A549 (cell line): ENCODE results near the gene C6orf163. TPM values are rescaled to one million over a fixed set of nuclear protein-coding genes. Genes with fewer than 3 reads are reported as not detected.
"Not testable (repeated sequence)": the region's sequence is repeated elsewhere in the genome, so short reads cannot be mapped to it uniquely, and the experiment has no call there.

Experiments used
- ATAC-seq, 2 experiments: fragments of 200-7000 bp in 1 of 2; fragments of >200 bp in 1 of 2; cut with Nextera tagmentation in 1 of 2; cut with Tn5 transposase in 1 of 2; 3 replicates each; pipeline versions ENCODE4 v1.8.0 to v1.9.1; 2018 to 2020; ENCODE audit warnings: mild to moderate bottlenecking in 1 of 2, moderate library complexity in 1 of 2
- CTCF ChIA-PET: fragments of 300-600 bp; sonication (Branson Sonifier 250); formaldehyde crosslinking; extraction: SDS; loops from one replicate; lab custom pipeline; 2021; ENCODE audit warnings: antibody characterized with exemption, inconsistent platforms; lab: Yijun Ruan, JAX
- POLR2A ChIA-PET: fragments of 350-600 bp; formaldehyde crosslinking; extraction: SDS; loops from one replicate; lab custom pipeline; 2021; ENCODE audit warnings: antibody characterized with exemption, inconsistent platforms; lab: Yijun Ruan, JAX
- DNase-seq, 2 experiments: peaks; one replicate each; pipeline versions ENCODE4 v3.0.0 to v3.0.0-alpha.2; 2011 to 2016; ENCODE audit warnings: low read depth in 1 of 2, low spot score in 1 of 2
- FAIRE-seq: peaks from 2 replicates; lab custom pipeline; 2011; peaks lifted over from hg19 to GRCh38; lab: Jason Lieb, UNC
- H3K27ac ChIP-seq, 2 experiments: fragments of >200 bp; sonication (Bioruptor Twin); formaldehyde crosslinking; 3 replicates each; pipeline ENCODE4 v1.5.1; 2016 to 2017
- H3K4me1 ChIP-seq: fragments of >200 bp; sonication (Bioruptor Twin); formaldehyde crosslinking; 3 replicates; pipeline ENCODE4 v1.6.1; 2016
- H3K4me2 ChIP-seq: fragments of >200 bp; sonication (Bioruptor Twin); formaldehyde crosslinking; 3 replicates; pipeline ENCODE4 v1.6.1; 2016
- H3K4me3 ChIP-seq: fragments of >200 bp; sonication (Bioruptor Twin); formaldehyde crosslinking; 3 replicates; pipeline ENCODE4 v1.5.1; 2016
- H3K9me3 ChIP-seq: fragments of >200 bp; sonication (Bioruptor Twin); formaldehyde crosslinking; 3 replicates; pipeline ENCODE4 v1.6.1; 2016
- BCL3 ChIP-seq: fragments of >200 bp; sonication (Bioruptor Twin); formaldehyde crosslinking; IDR thresholded peaks from 3 replicates; pipeline ENCODE4 v1.6.1; 2016
- CBX2 ChIP-seq: fragments of 200-600 bp; sonication (generic); IDR thresholded peaks from 2 replicates; pipeline ENCODE4 v1.6.1; 2016; ENCODE audit warnings: low read depth, mild to moderate bottlenecking, borderline replicate concordance
- CHD4 ChIP-seq: fragments of 200-600 bp; sonication (generic); IDR thresholded peaks from 2 replicates; pipeline ENCODE4 v1.6.1; 2016; ENCODE audit warnings: antibody characterized with exemption, mild to moderate bottlenecking, borderline replicate concordance
- ESRRA ChIP-seq: fragments of 150-350 bp; IDR thresholded peaks from 2 replicates; pipeline ENCODE4 v1.6.1; 2014; ENCODE audit warnings: mild to moderate bottlenecking, low read length, borderline replicate concordance
- HEYL ChIP-seq: fragments of 250-450 bp; sonication (Bioruptor Pico); IDR thresholded peaks from 2 replicates; pipeline ENCODE4 v1.8.0; 2021; ENCODE audit warnings: mild to moderate bottlenecking, moderate library complexity
- HOXB13 ChIP-seq: fragments of 250-450 bp; sonication (Bioruptor Pico); IDR thresholded peaks from 2 replicates; pipeline ENCODE4 v1.5.0; 2020; ENCODE audit warnings: low read depth, mild to moderate bottlenecking, moderate library complexity
- JUN ChIP-seq, 2 experiments: fragments of >200 bp; sonication (Bioruptor Twin); formaldehyde crosslinking; IDR thresholded peaks; 2 replicates in 1 of 2; 3 replicates in 1 of 2; pipeline ENCODE4 v1.6.1; 2016 to 2017
- KDM1A ChIP-seq: fragments of 200-600 bp; sonication (generic); IDR thresholded peaks from 2 replicates; pipeline ENCODE4 v1.6.1; 2016; ENCODE audit warnings: low read depth, mild to moderate bottlenecking
- MAX ChIP-seq: IDR thresholded peaks from 2 replicates; pipeline ENCODE4 v1.6.1; 2012
- NR3C1 ChIP-seq: fragments of >200 bp; sonication (Bioruptor Twin); formaldehyde crosslinking; IDR thresholded peaks from 3 replicates; pipeline ENCODE4 v1.6.1; 2017
- PHF8 ChIP-seq: fragments of 200-600 bp; sonication (generic); IDR thresholded peaks from 2 replicates; pipeline ENCODE4 v1.6.1; 2016; ENCODE audit warnings: low read depth, mild to moderate bottlenecking, antibody characterized with exemption, moderate library complexity, borderline replicate concordance
- POLR2A ChIP-seq: IDR thresholded peaks from 2 replicates; pipeline ENCODE4 v1.6.1; 2012; ENCODE audit warnings: mild to moderate bottlenecking, low read length
- RAD21 ChIP-seq, 2 experiments: fragments of >200 bp in 1 of 2; sonication (Bioruptor Twin) in 1 of 2; formaldehyde crosslinking in 1 of 2; IDR thresholded peaks in 1 of 2; conservative IDR thresholded peaks in 1 of 2; 2 replicates in 1 of 2; 3 replicates in 1 of 2; pipeline ENCODE4 v1.6.1; 2012 to 2018; ENCODE audit warnings: inconsistent platforms in 1 of 2
- RARB ChIP-seq: fragments of 250-450 bp; sonication (Bioruptor Pico); IDR thresholded peaks from 2 replicates; pipeline ENCODE4 v1.8.0; 2021; ENCODE audit warnings: mild to moderate bottlenecking, moderate library complexity
- REST ChIP-seq: fragments of 200-600 bp; sonication (generic); IDR thresholded peaks from 2 replicates; pipeline ENCODE4 v1.6.1; 2016; ENCODE audit warnings: antibody characterized with exemption, mild to moderate bottlenecking, moderate library complexity
- SMC3 ChIP-seq: fragments of >200 bp; sonication (Bioruptor Twin); formaldehyde crosslinking; IDR thresholded peaks from 3 replicates; pipeline ENCODE4 v1.6.1; 2018; ENCODE audit warnings: inconsistent platforms
- TP53 ChIP-seq: fragments of 250-450 bp; sonication (Bioruptor Pico); IDR thresholded peaks from 2 replicates; pipeline ENCODE4 v1.5.0; 2021; ENCODE audit warnings: mild to moderate bottlenecking, moderate library complexity
- USF2 ChIP-seq: fragments of 450-650 bp; IDR thresholded peaks from 2 replicates; pipeline ENCODE4 v1.6.1; 2014; ENCODE audit warnings: antibody characterized with exemption
- ZC3H11A ChIP-seq: fragments of 450-650 bp; IDR thresholded peaks from 2 replicates; pipeline ENCODE4 v1.6.1; 2014; ENCODE audit warnings: antibody characterized with exemption, mild to moderate bottlenecking
- ZFP36 ChIP-seq: fragments of 450-650 bp; IDR thresholded peaks from 2 replicates; pipeline ENCODE4 v1.6.1; 2014; ENCODE audit warnings: borderline replicate concordance; ENCODE audit not compliant: partially characterized antibody
- WGBS: methylation state at CpG from one replicate; pipeline ENCODE4 v1.1.6; 2017; ENCODE audit errors: missing lambda C conversion rate; 5-methylcytosine and 5-hydroxymethylcytosine counted together
- polyA plus RNA-seq, 4 experiments: library from polyadenylated mRNA; depleted of rRNA in 3 of 4; stranded (reverse); fragments of >200 nt; fragmentation: RNase III in 1 of 4; extraction: RNeasy Plus Mini Kit Qiagen cat#74134 plus additional on column Dnase treatment in 1 of 4; gene quantifications; 2 replicates in 3 of 4; 3 replicates in 1 of 4; pipeline ENCODE4 v1.2.3, GENCODE V29; 2011 to 2017
- TF ChIP-seq, protein P1 (sequence below): fragments of >200 bp; sonication (Bioruptor Twin); formaldehyde crosslinking; IDR thresholded peaks from 3 replicates; pipeline ENCODE4 v1.5.1; 2016
- TF ChIP-seq, protein P2 (sequence below): IDR thresholded peaks from 2 replicates; pipeline ENCODE4 v1.6.1; 2012

C6orf163 gene
- polyA plus RNA-seq, 2 of the 4 experiments (the other 2 are of a cell fraction): 0.39 to 0.44 TPM

DNA sequence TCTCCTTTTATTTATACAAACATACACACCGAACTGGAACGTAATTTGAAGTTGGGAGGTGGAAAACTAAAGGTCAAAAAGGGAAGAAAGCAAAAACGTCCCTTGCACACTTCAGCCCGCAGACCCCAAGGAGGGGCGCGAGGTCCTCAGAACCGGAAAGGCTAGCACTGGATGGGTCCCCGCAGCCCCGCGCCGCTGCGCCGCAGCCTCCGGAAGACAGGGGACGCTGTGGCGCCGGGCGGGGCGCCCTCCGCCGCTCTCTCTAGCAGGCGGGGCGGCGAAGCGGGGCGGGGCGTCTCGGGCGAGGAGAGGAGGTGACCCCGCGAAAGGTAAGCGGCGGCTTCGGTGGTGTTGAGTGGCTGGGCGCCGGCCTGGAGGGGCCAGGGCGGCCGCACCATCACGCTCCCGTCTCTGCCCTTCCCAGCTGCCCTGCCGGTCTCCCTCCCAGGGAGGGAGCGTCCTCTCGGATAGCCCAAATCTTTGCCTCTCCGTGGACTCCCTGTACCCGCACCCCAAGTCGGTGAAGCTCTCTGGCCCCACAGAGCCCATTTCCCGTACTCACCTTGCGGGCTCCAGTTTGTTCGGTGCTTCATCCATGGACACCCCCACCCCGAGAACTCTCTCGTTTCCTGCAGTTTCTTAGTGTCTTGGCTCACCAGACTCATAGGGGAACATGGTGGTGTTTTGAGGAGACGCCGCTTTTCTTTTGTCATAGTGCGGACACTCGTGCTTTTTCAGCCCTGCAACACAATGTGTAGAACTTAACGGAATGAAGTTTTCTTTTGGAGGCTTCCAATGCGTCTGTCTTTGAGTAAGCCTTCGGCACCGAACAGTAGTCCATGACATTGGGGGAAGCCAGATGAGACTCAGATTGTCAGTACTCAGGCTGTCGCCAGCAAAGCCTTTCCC, 22.1 kb upstream of the C6orf163 start, which contains the start of gene SMIM8:
SMIM8 (plus strand) TSS at position 285 of the 909 bp plus-strand sequence. CDS start 14,444 bp downstream, outside the sequence.
- no peak for FAIRE-seq
- Histone ChIP-seq H3K4me2 (peak within 1 kb of the TSS; percentile 58), H3K4me1 (no peaks in the 10 kb centered on the region), H3K27ac (peak within 1 kb of the TSS; percentile 73 to 94), H3K9me3 (no peaks in the 10 kb centered on the region), H3K4me3 (peak within 1 kb of the TSS; percentile 72)
- 8% methylated on average over 25 of the region's 60 CpGs for WGBS
- TF ChIP-seq PHF8 (0 out of 2 replicates have a peak, but pooled peaks have one; percentile 30), ZC3H11A (no peak), CHD4 (no peak), ESRRA (no peak), BCL3 (0 out of 3 replicates have a peak, but pooled peaks have one; percentile 47), HEYL (CRISPR knock-in tag) (no peak), NR3C1 (no peak), REST (no peak), HOXB13 (no peak), JUN (IDR thresholded peaks at IDR 0.05) (peak in 1 of 2 experiments; percentile 66; a peak in 2 of 5 replicates), TP53 (CRISPR knock-in tag) (no peak), MAX (peak; percentile 43; the same call in 1 of the 2 replicates), SMC3 (no peak), RAD21 (conservative IDR thresholded peaks at IDR 0.05 in 1 of 2, IDR thresholded peaks at IDR 0.05 in 1 of 2) (peak in 1 of 2 experiments; percentile 14; a peak in 1 of 5 replicates), RARB (CRISPR knock-in tag) (no peak), CBX2 (no peak), POLR2A (peak; percentile 76), USF2 (no peak), KDM1A (no peak), ZFP36 (no peak)
- TF ChIP-seq, protein P1, sequence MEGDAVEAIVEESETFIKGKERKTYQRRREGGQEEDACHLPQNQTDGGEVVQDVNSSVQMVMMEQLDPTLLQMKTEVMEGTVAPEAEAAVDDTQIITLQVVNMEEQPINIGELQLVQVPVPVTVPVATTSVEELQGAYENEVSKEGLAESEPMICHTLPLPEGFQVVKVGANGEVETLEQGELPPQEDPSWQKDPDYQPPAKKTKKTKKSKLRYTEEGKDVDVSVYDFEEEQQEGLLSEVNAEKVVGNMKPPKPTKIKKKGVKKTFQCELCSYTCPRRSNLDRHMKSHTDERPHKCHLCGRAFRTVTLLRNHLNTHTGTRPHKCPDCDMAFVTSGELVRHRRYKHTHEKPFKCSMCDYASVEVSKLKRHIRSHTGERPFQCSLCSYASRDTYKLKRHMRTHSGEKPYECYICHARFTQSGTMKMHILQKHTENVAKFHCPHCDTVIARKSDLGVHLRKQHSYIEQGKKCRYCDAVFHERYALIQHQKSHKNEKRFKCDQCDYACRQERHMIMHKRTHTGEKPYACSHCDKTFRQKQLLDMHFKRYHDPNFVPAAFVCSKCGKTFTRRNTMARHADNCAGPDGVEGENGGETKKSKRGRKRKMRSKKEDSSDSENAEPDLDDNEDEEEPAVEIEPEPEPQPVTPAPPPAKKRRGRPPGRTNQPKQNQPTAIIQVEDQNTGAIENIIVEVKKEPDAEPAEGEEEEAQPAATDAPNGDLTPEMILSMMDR: peak; percentile 84
- TF ChIP-seq, protein P2, sequence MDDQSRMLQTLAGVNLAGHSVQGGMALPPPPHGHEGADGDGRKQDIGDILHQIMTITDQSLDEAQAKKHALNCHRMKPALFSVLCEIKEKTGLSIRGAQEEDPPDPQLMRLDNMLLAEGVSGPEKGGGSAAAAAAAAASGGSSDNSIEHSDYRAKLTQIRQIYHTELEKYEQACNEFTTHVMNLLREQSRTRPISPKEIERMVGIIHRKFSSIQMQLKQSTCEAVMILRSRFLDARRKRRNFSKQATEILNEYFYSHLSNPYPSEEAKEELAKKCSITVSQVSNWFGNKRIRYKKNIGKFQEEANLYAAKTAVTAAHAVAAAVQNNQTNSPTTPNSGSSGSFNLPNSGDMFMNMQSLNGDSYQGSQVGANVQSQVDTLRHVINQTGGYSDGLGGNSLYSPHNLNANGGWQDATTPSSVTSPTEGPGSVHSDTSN: no peak
- TF ChIP-seq, all 56 proteins: peak for 7
- DNase-seq (peak; percentile 64 to 76), ATAC-seq (peak; percentile 97 to 100)
- ChIA-PET CTCF (interaction anchor here (0.7 to 1.6 kb wide), 6 partner anchors 9 to 384 kb away, joined by 3 to 7 read pairs (median 4); no protein-coding TSS in a partner anchor), POLR2A (no interaction called here)

DNA sequence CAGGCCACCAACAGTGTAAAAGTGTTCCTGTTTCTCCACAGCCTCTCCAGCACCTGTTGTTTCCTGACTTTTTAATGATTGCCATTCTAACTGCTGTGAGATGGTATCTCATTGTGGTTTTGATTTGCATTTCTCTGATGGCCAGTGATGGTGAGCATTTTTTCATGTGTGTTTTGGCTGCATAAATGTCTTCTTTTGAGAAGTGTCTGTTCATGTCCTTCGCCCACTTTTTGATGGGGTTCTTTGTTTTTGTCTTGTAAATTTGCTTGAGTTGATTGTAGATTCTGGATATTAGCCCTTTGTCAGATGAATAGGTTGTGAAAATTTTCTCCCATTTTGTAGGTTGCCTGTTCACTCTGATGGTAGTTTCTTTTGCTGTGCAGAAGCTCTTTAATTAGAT, 20.7 kb upstream of the C6orf163 start:
- POLR2A ChIA-PET, CTCF ChIA-PET, H3K4me1 ChIP-seq, H3K9me3 ChIP-seq, FAIRE-seq, DNase-seq, H3K27ac ChIP-seq, H3K4me2 ChIP-seq, H3K4me3 ChIP-seq, ATAC-seq: not testable (repeated sequence)
- 71% methylated on average over 1 of the region's 1 CpG for WGBS
